GM21723 (cell line): ENCODE measurements around the gene FAM167B.
"Not testable (repeated sequence)": the region's sequence is repeated elsewhere in the genome, so short reads cannot be mapped to it uniquely, and the experiment has no call there.

Experiments used
- ATAC-seq: cut with Tn5 transposase; IDR thresholded peaks from one replicate; pipeline ENCODE4 v1.9.1; 2021; ENCODE audit warnings: mild to moderate bottlenecking, moderate library complexity; ENCODE audit not compliant: unreplicated experiment

Gene FAM167B

GRCh38 chr1:32255072-32256071 is 8.3 kb downstream of the FAM167B start:
- no peak for ATAC-seq

- ATAC-seq: no peak
These were observed 9.6 kb downstream of the FAM167B start for GRCh38 chr1:32256473-32257226.

GRCh38 chr1:32257227-32257508 is 10.1 kb downstream of the FAM167B start:
- ATAC-seq: no peak

GRCh38 chr1:32263236-32263593 is 16.2 kb downstream of the FAM167B start:
- not testable (repeated sequence) for ATAC-seq

- ATAC-seq: no peak
These were observed 16.7 kb downstream of the FAM167B start for GRCh38 chr1:32263744-32264143.

- ATAC-seq: no peak
These were observed 18.8 kb downstream of the FAM167B start for GRCh38 chr1:32265846-32266245.

GRCh38 chr1:32266921-32267591 is 20.0 kb downstream of the FAM167B start:
- no peak for ATAC-seq

- ATAC-seq: no peak
These were observed 22.7 kb downstream of the FAM167B start for GRCh38 chr1:32269744-32270143.

- no peak for ATAC-seq
These were observed 25.8 kb downstream of the FAM167B start for GRCh38 chr1:32272557-32273390.

GRCh38 chr1:32273391-32274208 is 26.6 kb downstream of the FAM167B start:
- no peak for ATAC-seq

GRCh38 chr1:32274646-32275340 is 27.8 kb downstream of the FAM167B start:
- ATAC-seq: no peak

- ATAC-seq: no peak
These were observed 28.4 kb downstream of the FAM167B start for GRCh38 chr1:32275424-32275823.

- no peak for ATAC-seq
These were observed 29.2 kb downstream of the FAM167B start for GRCh38 chr1:32276032-32276782.

GRCh38 chr1:32284777-32285176 is 37.8 kb downstream of the FAM167B start:
- not testable (repeated sequence) for ATAC-seq

- no peak for ATAC-seq
These were observed 38.6 kb downstream of the FAM167B start for GRCh38 chr1:32285658-32286057.

GRCh38 chr1:32286763-32287162 is 39.7 kb downstream of the FAM167B start:
- no peak for ATAC-seq

GRCh38 chr1:32289256-32289655 is 42.2 kb downstream of the FAM167B start:
- ATAC-seq: no peak

GRCh38 chr1:32291145-32291707 is 44.2 kb downstream of the FAM167B start:
- ATAC-seq: peak; percentile 3
